GM18498 (cell line): ENCODE results near the gene IL12B.
"Not testable (repeated sequence)": the region's sequence is repeated elsewhere in the genome, so short reads cannot be mapped to it uniquely, and the experiment has no call there.

Experiments
- ATAC-seq: cut with Tn5 transposase; IDR thresholded peaks from one replicate; pipeline ENCODE4 v1.9.1; 2021; ENCODE audit warnings: mild to moderate bottlenecking, moderate library complexity; ENCODE audit not compliant: unreplicated experiment

IL12B gene

DNA sequence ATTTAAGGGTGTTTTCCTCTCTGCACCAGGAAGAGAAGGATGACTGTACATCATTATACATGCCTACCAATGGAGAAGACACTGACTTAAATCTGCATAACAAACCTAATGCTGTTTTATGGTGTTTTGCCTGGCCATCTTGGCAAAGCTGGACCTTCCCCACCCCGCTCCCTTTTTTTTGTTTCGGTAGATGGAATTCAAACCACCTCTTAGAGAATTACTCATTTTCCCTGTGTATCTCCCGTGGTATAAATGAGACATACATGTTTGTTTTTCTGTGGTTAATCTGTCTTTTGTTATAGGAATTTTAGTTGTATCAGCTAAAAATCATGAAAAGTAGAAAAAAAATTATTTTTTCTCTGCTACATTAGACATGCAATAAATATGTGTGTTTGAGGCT lies 28.8 kb downstream of the IL12B start:
- no peak for ATAC-seq

DNA sequence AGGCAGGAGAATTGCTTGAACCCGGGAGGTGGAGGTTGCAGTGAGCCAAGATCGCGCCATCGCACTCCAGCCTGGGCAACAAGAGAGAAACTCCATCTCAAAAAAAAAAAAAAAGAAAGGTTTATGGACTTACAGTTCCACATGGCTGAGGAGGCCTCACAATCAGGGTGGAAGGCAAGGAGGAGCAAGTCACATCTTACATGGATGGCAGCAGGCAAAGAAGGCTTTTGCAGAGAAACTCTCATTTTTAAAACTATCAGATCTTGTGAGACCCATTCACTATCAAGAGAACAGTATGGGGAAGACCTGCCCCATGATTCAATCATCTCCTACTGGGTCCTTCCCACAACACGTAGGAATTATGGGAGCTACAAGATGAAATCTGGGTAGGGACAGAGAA lies 33.0 kb downstream of the IL12B start:
- not testable (repeated sequence) for ATAC-seq

DNA sequence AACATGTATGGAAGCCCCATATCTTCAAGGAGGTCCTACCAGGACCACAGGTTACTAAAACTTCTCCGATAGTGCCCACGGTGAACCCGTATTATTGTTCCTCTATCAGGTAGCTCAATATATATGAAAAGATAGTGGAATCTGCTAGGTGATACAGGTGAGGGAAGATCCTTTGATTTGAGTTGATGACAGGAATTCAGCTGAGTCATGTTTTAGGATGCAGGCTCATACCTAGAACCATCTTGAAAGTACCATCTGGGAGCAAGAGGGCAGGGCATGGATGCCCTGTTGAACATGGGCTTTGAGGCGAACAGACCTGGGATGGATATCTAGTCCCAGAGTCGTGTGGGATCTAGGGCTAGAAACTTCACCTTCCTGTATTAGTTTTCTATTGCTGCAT lies 35.4 kb downstream of the IL12B start:
- no peak for ATAC-seq

DNA sequence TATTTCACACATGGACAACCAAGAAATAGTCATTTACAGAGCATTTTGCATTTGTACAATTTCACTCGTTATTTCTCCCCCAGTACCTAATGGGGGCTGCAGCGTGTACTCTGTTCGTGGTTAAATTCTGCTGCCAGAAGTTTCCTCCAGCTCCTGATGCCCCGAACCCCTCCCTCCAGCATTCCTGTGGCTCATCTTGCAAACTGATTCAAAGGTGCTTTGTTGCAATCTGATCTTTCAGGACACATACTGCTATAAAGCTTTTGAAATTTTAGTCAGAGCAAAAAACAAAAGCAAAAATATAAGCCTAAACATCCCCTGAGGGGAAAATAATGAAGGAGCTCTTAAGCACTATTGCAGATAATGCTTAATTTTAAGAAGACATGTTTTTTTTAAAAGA lies 39.5 kb downstream of the IL12B start:
- ATAC-seq = no peak

DNA sequence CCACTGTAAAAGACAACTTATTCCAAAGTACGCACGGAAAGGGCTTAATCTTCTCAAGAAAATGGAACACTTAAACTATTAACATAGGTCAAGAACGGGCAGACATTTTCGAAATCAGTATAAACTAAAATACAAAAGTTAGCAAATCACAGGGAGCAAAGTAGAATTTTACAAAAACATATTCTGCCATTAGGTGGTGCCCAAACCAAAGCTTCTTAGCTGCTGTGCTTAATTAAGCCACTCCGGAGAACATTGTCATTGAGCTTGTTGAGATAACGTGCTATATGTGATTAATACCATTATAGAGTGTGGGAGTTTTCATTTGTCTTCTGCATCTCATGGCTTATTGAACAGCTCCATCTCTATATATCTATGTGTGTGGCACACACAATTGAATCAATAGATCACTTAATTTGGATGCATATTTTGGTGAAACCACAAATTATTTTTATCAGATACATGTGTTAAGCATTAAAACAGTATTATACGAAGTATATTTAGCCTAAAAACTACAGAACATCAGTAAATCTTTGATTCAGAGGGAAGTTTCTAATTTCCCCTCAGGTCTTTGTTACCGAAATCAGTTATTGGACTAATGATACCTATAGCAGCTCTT lies 43.8 kb downstream of the IL12B start:
- no peak for ATAC-seq

DNA sequence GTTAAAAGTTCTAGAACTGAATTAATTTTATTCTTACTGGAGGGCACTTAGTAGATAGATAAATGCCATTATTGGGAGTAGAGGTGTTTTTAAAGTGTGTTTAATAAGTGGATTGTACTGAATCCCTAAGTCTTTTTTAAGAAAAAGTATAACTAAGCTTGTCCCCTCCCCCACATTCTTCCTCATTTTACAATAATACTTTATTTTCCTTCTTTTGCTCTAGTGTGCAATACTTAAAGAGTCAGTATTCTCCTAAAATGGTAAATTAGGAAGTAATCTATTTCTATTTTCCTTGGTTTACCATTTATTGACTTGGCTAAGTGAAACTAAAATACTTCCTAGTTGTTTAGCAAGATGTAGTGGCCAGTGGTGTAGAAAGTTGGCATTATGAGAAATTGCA lies 55.6 kb downstream of the IL12B start:
- no peak for ATAC-seq

DNA sequence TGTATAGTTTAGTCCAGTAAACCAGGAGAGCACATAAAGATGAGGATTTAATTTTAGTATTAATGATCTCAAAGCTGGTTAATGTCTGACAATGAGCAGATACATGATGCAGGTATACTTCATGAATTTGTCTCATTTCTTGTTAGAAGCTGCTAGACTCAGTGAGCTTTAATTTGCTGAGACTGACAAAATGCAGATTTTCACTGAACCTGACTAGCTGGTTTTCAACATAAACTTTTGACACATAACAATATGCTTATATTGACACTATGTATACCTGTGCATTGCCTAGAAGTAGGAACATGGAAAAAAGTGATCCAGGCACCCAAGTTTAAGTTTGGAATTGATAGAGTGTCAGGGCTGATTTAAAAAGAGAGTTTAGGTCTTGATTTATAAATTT lies 56.4 kb downstream of the IL12B start:
- no peak for ATAC-seq

DNA sequence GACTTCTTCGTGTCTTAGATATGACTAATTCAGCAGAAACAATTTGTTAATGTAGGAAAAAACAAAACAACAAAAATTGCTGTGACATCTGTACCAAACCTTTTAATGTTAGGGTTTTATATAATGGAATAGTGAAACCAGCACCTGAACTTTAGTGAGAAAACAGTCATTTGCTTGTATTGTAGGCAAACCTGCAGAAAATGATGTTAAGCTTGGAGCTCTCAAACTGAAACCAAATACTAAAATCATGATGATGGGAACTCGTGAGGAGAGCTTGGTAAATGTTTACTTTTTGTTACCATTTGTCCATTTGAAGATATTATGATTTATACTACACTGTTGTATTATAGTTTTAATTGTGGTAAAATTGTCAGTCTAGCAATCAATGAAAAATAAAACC lies 60.6 kb downstream of the IL12B start:
- no peak for ATAC-seq

DNA sequence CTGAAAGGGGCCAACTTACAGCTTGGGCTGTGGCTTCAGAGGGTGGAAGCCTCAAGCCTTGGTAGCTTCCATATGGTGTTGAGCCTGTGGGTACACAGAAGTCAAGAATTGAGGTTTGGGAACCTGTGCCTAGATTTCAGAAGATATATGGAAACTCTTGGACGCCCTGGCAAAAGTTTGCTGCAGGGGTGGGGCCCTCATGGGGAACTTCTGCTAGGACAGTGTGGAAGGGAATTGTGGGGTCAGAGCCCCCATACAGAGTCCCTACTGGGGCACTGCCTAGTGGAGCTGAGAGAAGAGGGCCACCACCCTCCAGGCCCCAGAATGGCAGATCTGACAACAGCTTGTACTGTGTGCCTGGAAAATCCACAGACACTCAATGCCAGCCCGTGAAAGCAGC lies 63.5 kb downstream of the IL12B start:
- ATAC-seq = not testable (repeated sequence)
